K562 (cell line): ENCODE results near the gene DLX6. TPM values are rescaled to one million over a fixed set of nuclear protein-coding genes. Genes with fewer than 3 reads are reported as not detected.

ENCODE experiments used
- ATAC-seq: fragments of 200-7000 bp; cut with Tn5 transposase; 3 replicates; pipeline ENCODE4 v1.9.1; 2020; ENCODE audit warnings: moderate library complexity
- BruUV-seq: library from RNA; stranded (reverse); fragments of 400-500 nt; replicated peaks from 2 replicates; lab custom pipeline; 2021; lab: Mats Ljungman, UMichigan
- CTCF ChIA-PET: fragments of 300-600 bp; formaldehyde crosslinking; extraction: SDS; loops from one replicate; lab custom pipeline; 2021; ENCODE audit warnings: low intra/inter-chr PET ratio; lab: Yijun Ruan, JAX
- POLR2A ChIA-PET: fragments of 300-600, 350-650 bp; sonication (Branson Sonifier 250); formaldehyde crosslinking; extraction: SDS; loops from one replicate; lab custom pipeline; 2021; ENCODE audit warnings: antibody characterized with exemption, inconsistent platforms; lab: Yijun Ruan, JAX
- DNase-seq, 4 experiments: peaks; one replicate each; pipeline versions ENCODE4 v3.0.0 to v3.0.0-alpha.2; 2011 to 2018; ENCODE audit warnings: low spot score in 3 of 4, mixed read lengths in 3 of 4; ENCODE audit errors: extremely low read depth in 1 of 4
- FAIRE-seq: peaks from 2 replicates; lab custom pipeline; 2011; peaks lifted over from hg19 to GRCh38; lab: Jason Lieb, UNC
- H2AFZ ChIP-seq: 2 replicates; pipeline ENCODE4 v1.6.0; 2011; ENCODE audit warnings: low read depth, low read length, control low read depth, inconsistent platforms
- H3K27ac ChIP-seq: fragments of 200-600 bp; 3 replicates; pipeline ENCODE4 v1.8.0; 2011; ENCODE audit warnings: low read depth, mild to moderate bottlenecking, control low read depth, inconsistent platforms, low read length, moderate library complexity, mixed read lengths; ENCODE audit errors: extremely low read depth
- H3K27me3 ChIP-seq, 2 experiments: fragments of 300-600 bp in 1 of 2; 2 replicates in 1 of 2; 3 replicates in 1 of 2; pipeline versions ENCODE4 v1.6.0 to v1.8.0; 2011; ENCODE audit warnings: inconsistent platforms in 2 of 2, low read length in 2 of 2, mild to moderate bottlenecking in 1 of 2, mixed read lengths in 1 of 2, moderate library complexity in 1 of 2; ENCODE audit not compliant: control insufficient read depth in 2 of 2, insufficient read depth in 2 of 2
- H3K36me3 ChIP-seq: fragments of 300-600 bp; 3 replicates; pipeline ENCODE4 v1.8.0; 2011; ENCODE audit warnings: mild to moderate bottlenecking, low read length, inconsistent platforms; ENCODE audit not compliant: control insufficient read depth, insufficient read depth
- H3K4me1 ChIP-seq, 2 experiments: fragments of 200-600 bp in 1 of 2; replicated peaks in 1 of 2; 2 replicates in 1 of 2; 3 replicates in 1 of 2; pipeline versions ENCODE4 v1.5.1 to v1.8.0; 2011; ENCODE audit warnings: inconsistent platforms in 2 of 2, low read length in 2 of 2, mild to moderate bottlenecking in 1 of 2, mixed read lengths in 1 of 2, moderate library complexity in 1 of 2; ENCODE audit not compliant: control insufficient read depth in 2 of 2, insufficient read depth in 2 of 2
- H3K4me2 ChIP-seq: 2 replicates; pipeline ENCODE4 v1.6.1; 2011; ENCODE audit warnings: low read length, control low read depth, inconsistent platforms, mixed read lengths; ENCODE audit not compliant: insufficient read depth
- H3K4me3 ChIP-seq: fragments of 200-600 bp; sonication (generic), shearing (Covaris generic); 2 replicates; pipeline ENCODE4 v1.5.1; 2016; ENCODE audit warnings: control low read depth, inconsistent platforms
- H3K79me2 ChIP-seq: fragments of 200-600 bp; 3 replicates; pipeline ENCODE4 v1.8.0; 2011; ENCODE audit warnings: low read length, inconsistent platforms; ENCODE audit not compliant: control insufficient read depth, insufficient read depth
- H3K9ac ChIP-seq, 2 experiments: 2 replicates each; pipeline versions ENCODE4 v1.6.0 to v1.6.1; 2011; ENCODE audit warnings: low read depth in 2 of 2, low read length in 2 of 2, control low read depth in 1 of 2, inconsistent platforms in 1 of 2, mild to moderate bottlenecking in 1 of 2, mixed read lengths in 1 of 2; ENCODE audit not compliant: insufficient read depth in 1 of 2
- H3K9me1 ChIP-seq: one replicate; pipeline ENCODE4 v1.6.0; 2011; ENCODE audit warnings: inconsistent platforms, mild to moderate bottlenecking, low read length, moderate library complexity; ENCODE audit not compliant: control insufficient read depth, insufficient read depth
- H3K9me3 ChIP-seq: replicated peaks from 2 replicates; pipeline ENCODE4 v1.5.1; 2011; ENCODE audit warnings: low read depth, low read length, inconsistent platforms; ENCODE audit not compliant: control insufficient read depth, insufficient read depth
- H4K20me1 ChIP-seq: replicated peaks from 2 replicates; pipeline ENCODE4 v1.6.1; 2011; ENCODE audit warnings: low read length, inconsistent platforms, mixed read lengths; ENCODE audit not compliant: control insufficient read depth, insufficient read depth
- CHD7 ChIP-seq: fragments of 200-600 bp; sonication (generic); IDR thresholded peaks from one replicate; pipeline ENCODE4 v1.6.1; 2012; ENCODE audit warnings: mild to moderate bottlenecking, low read depth, low read length, inconsistent platforms
- NCOR1 ChIP-seq: fragments of 450-650 bp; IDR thresholded peaks from 2 replicates; pipeline ENCODE4 v1.6.1; 2016; ENCODE audit warnings: mild to moderate bottlenecking, moderate library complexity
- RFX5 ChIP-seq: IDR thresholded peaks from 2 replicates; pipeline ENCODE4 v1.6.1; 2011; ENCODE audit warnings: low read depth, mild to moderate bottlenecking, improper control_type of control experiment, low read length
- SRSF7 ChIP-seq: fragments of 200-400 bp; formaldehyde crosslinking; optimal IDR thresholded peaks from 2 replicates; pipeline ENCODE3; 2017; ENCODE audit warnings: mild to moderate bottlenecking, low read depth, low read length
- ZBTB49 ChIP-seq: sonication (generic); formaldehyde crosslinking; IDR thresholded peaks from 2 replicates; pipeline ENCODE4 v1.8.0; 2022; ENCODE audit warnings: missing genetic modification reagents, mild to moderate bottlenecking, borderline replicate concordance
- WGBS: fragments of 100-300 bp; shearing (Covaris generic); methylation state at CpG from one replicate; pipeline ENCODE4 v1.1.6; 2016; ENCODE audit warnings: low coverage, mixed read lengths; ENCODE audit not compliant: insufficient coverage; ENCODE audit errors: missing lambda C conversion rate; 5-methylcytosine and 5-hydroxymethylcytosine counted together
- in situ Hi-C: fragments of 300-500 bp; cut with MboI; formaldehyde crosslinking; loops from 4 replicates; pipeline ENCODE4 v1.15.0; 2018; ENCODE audit warnings: inconsistent platforms, mixed read lengths
- intact Hi-C: fragments of 100-400 bp; cut with micrococcal nuclease; formaldehyde crosslinking; loops from 2 replicates; pipeline ENCODE4 v1.14.2; 2022
- polyA plus RNA-seq, 8 experiments: library from polyadenylated mRNA; depleted of rRNA in 4 of 8; stranded (reverse) in 5 of 8; unstranded in 3 of 8; fragments of >200 nt; fragmentation: Nextera tagmentation in 2 of 8; fragmentation: Illumina TruSeq in 1 of 8; extraction: Ambion mirVana in 2 of 8; extraction: Trizol in 1 of 8; gene quantifications; 2 replicates each; pipeline versions ENCODE4 v1.2.1 to v1.2.3, GENCODE V29; 2011 to 2014; ENCODE audit warnings: inconsistent platforms in 1 of 8, missing spikeins in 1 of 8
- total RNA-seq, 7 experiments: library from RNA; depleted of rRNA in 6 of 7; stranded (reverse); fragments of >200 nt in 6 of 7; fragmentation: Illumina TruSeq in 2 of 7; extraction: Trizol in 2 of 7; gene quantifications; 2 replicates each; pipeline versions ENCODE4 v1.2.1 to v1.2.3, GENCODE V29; 2011 to 2021; ENCODE audit warnings: low replicate concordance in 1 of 7

Gene DLX6
- total and polyA plus RNA-seq, 9 of the 15 experiments (the other 6 are each of a cell fraction or from before 2014, with no cell fraction given) = not detected

- intact Hi-C loops = no loop called here
- H3K9ac ChIP-seq = no peak overlapping the region
- H4K20me1 ChIP-seq = no peaks in the 10 kb centered on the region
- ChIA-PET CTCF (interaction anchor here (0.6 kb wide), 1 partner anchor 23 kb away, joined by 5 read pairs; no protein-coding TSS in a partner anchor), POLR2A (interaction anchor here (0.6 to 1.0 kb wide), 3 partner anchors 9 to 907 kb away, joined by 3 to 4 read pairs (median 3); partner anchors contain the start of gene DLX6)
- H3K4me1 ChIP-seq = peaks cover 0 to 12% of the 10 kb centered on the region in 2 experiments; a peak in 1 of 5 replicates
- ATAC-seq (no peak), DNase-seq (no peak), FAIRE-seq (no peak)
- no peaks in the 10 kb centered on the region for H3K9me1 ChIP-seq
- H3K4me2 ChIP-seq = no peak overlapping the region
- 0% methylated on average over 1 of the region's 1 CpG for WGBS
- no peak overlapping the region for H3K27ac ChIP-seq
- no peaks in the 10 kb centered on the region for H3K36me3 ChIP-seq
- no peak overlapping the region for H3K4me3 ChIP-seq
- H3K79me2 ChIP-seq = no peaks in the 10 kb centered on the region
- in situ Hi-C loops = no loop called here
- H3K27me3 ChIP-seq = peaks cover 53 to 55% of the 10 kb centered on the region in 2 experiments; a peak in 4 of 5 replicates
- H2AFZ ChIP-seq = no peak overlapping the region
- no TSS peak for BruUV-seq
- no peaks in the 10 kb centered on the region for H3K9me3 ChIP-seq
- TF ChIP-seq ZBTB49 = no peak
- TF ChIP-seq SRSF7 = no peak
- no peak for TF ChIP-seq CHD7
- TF ChIP-seq NCOR1 = no peak
- TF ChIP-seq RFX5 = no peak
Observed at GRCh38 chr7:97013845-97014134, 8.4 kb downstream of the DLX6 start.
